Gastroesophageal sphincter (tissue), 3 donors: ENCODE data around the gene PRKAR2B.

Experiments used
- CTCF ChIP-seq, 4 experiments: fragments of 200-600 bp in 2 of 4; fragments of 450-650 bp in 2 of 4; sonication (generic) in 1 of 4; IDR thresholded peaks; one replicate each; pipeline ENCODE4 v1.5.1; 2017 to 2019; ENCODE audit warnings: antibody characterized with exemption in 4 of 4, mild to moderate bottlenecking in 2 of 4, moderate library complexity in 2 of 4
- EP300 ChIP-seq: sonication (generic); formaldehyde crosslinking; IDR thresholded peaks from one replicate; pipeline ENCODE4 v1.6.1; 2017; ENCODE audit warnings: antibody characterized with exemption, mild to moderate bottlenecking
- POLR2A ChIP-seq, 2 donors: fragments of 450-650 bp; IDR thresholded peaks; one replicate each; pipeline ENCODE4 v1.6.1; 2017; ENCODE audit warnings: antibody characterized with exemption in 2 of 2, mild to moderate bottlenecking in 2 of 2, moderate library complexity in 1 of 2

GRCh38 chr7:107105591-107106245 is 61.2 kb downstream of the PRKAR2B start:
- TF ChIP-seq CTCF (IDR thresholded peaks at IDR 0.05) (no peak), POLR2A (IDR thresholded peaks at IDR 0.05) (no peak), EP300 (no peak)
